Astrocyte of the spinal cord (primary cell): Measurements from ENCODE around the gene FGFR1OP2.

Source experiments
- DNase-seq: peaks from one replicate; pipeline ENCODE4 v3.0.0; 2011; ENCODE audit warnings: low read depth, low spot score
- H3K4me3 ChIP-seq: 2 replicates; pipeline ENCODE4 v1.5.1; 2011; ENCODE audit warnings: low read depth, mild to moderate bottlenecking, low read length, moderate library complexity
- CTCF ChIP-seq: IDR thresholded peaks from 2 replicates; pipeline ENCODE4 v1.5.1; 2012; ENCODE audit warnings: low read depth, mild to moderate bottlenecking, low read length, inconsistent platforms
- in situ Hi-C: cut with HindIII; loops from 2 replicates; pipeline ENCODE4 v1.10.0; 2017; ENCODE audit warnings: low sequenced_read_pairs

The FGFR1OP2 gene

GRCh38 chr12:26906704-26907103 lies 31.6 kb upstream of the FGFR1OP2 start:
- DNase-seq: no peak
- in situ Hi-C loops: no loop called here
- TF ChIP-seq CTCF: no peak
- H3K4me3 ChIP-seq: no peak overlapping the region

GRCh38 chr12:26918321-26919215 lies 19.7 kb upstream of the FGFR1OP2 start:
- in situ Hi-C loops: no loop called here
- H3K4me3 ChIP-seq: no peak overlapping the region
- TF ChIP-seq CTCF: no peak
- no peak for DNase-seq

GRCh38 chr12:26919216-26919555 lies 19.1 kb upstream of the FGFR1OP2 start:
- no peak for TF ChIP-seq CTCF
- no peak for DNase-seq
- H3K4me3 ChIP-seq: no peak overlapping the region
- in situ Hi-C loops: no loop called here

GRCh38 chr12:26921886-26922285 lies 16.4 kb upstream of the FGFR1OP2 start:
- in situ Hi-C loops: no loop called here
- TF ChIP-seq CTCF: no peak

GRCh38 chr12:26928661-26929060 lies 9.6 kb upstream of the FGFR1OP2 start:
- in situ Hi-C loops: no loop called here
- DNase-seq: no peak
- no peak for TF ChIP-seq CTCF
- H3K4me3 ChIP-seq: no peak overlapping the region

More at GRCh38 chr12:26921886-26922285, 16.4 kb upstream of the FGFR1OP2 start:
- no peak for DNase-seq
- no peak overlapping the region for H3K4me3 ChIP-seq

- DNase-seq: no peak
- TF ChIP-seq CTCF: no peak
- in situ Hi-C loops: no loop called here
- no peak overlapping the region for H3K4me3 ChIP-seq
Observed at GRCh38 chr12:26929590-26929989, 8.7 kb upstream of the FGFR1OP2 start.
